NCI-H2227 (cell line): Measurements from ENCODE around the gene NT5DC1.
"Not testable (repeated sequence)": the region's sequence is repeated elsewhere in the genome, so short reads cannot be mapped to it uniquely, and the experiment has no call there.

Experiments
- DNase-seq: peaks from one replicate; lab custom pipeline; 2025; ENCODE audit not compliant: unreplicated experiment; lab: John Stamatoyannopoulos, UW

Gene NT5DC1

GRCh38 chr6:116268589-116269293, 168.1 kb downstream of the NT5DC1 start:
- peak; percentile 69 for DNase-seq

GRCh38 chr6:116271149-116271708, 170.6 kb downstream of the NT5DC1 start:
- DNase-seq = no peak

GRCh38 chr6:116277124-116277523, 176.5 kb downstream of the NT5DC1 start:
- no peak for DNase-seq

GRCh38 chr6:116278481-116278829, 177.8 kb downstream of the NT5DC1 start:
- no peak for DNase-seq

- DNase-seq = no peak
These were observed 178.2 kb downstream of the NT5DC1 start for GRCh38 chr6:116278854-116279231.

GRCh38 chr6:116279232-116280160, 178.8 kb downstream of the NT5DC1 start, which contains the start of gene TSPYL1:
Gene TSPYL1 (minus strand): TSS chr6:116279930. CDS start chr6:116279830, 100 bp downstream.
- DNase-seq = peak; percentile 96

GRCh38 chr6:116280161-116280932, 179.7 kb downstream of the NT5DC1 start:
- peak; percentile 18 for DNase-seq

GRCh38 chr6:116280933-116281316, 180.3 kb downstream of the NT5DC1 start:
- DNase-seq = no peak

GRCh38 chr6:116282698-116283097, 182.0 kb downstream of the NT5DC1 start:
- DNase-seq = no peak

- no peak for DNase-seq
These were observed 182.5 kb downstream of the NT5DC1 start for GRCh38 chr6:116283191-116283590.

- DNase-seq = not testable (repeated sequence)
These were observed 184.3 kb downstream of the NT5DC1 start for GRCh38 chr6:116284984-116285383.

- DNase-seq = no peak
These were observed 186.2 kb downstream of the NT5DC1 start for GRCh38 chr6:116286773-116287358.

- DNase-seq = peak; percentile 47
These were observed 187.1 kb downstream of the NT5DC1 start for GRCh38 chr6:116287689-116288282.

- no peak for DNase-seq
These were observed 189.2 kb downstream of the NT5DC1 start for GRCh38 chr6:116289876-116290275.

GRCh38 chr6:116290799-116291198, 190.1 kb downstream of the NT5DC1 start:
- no peak for DNase-seq

- no peak for DNase-seq
These were observed 191.2 kb downstream of the NT5DC1 start for GRCh38 chr6:116291701-116292396.

GRCh38 chr6:116292553-116292952, 191.9 kb downstream of the NT5DC1 start:
- DNase-seq = no peak

- DNase-seq = no peak
These were observed 197.6 kb downstream of the NT5DC1 start for GRCh38 chr6:116298273-116298672.

GRCh38 chr6:116298973-116299372, 198.3 kb downstream of the NT5DC1 start:
- no peak for DNase-seq
